HepG2 (cell line): ENCODE measurements around the gene VCPKMT. TPM values are rescaled to one million over a fixed set of nuclear protein-coding genes. Genes with fewer than 3 reads are reported as not detected.

Experiments
- HMG20B ChIP-seq: conservative IDR thresholded peaks from 2 replicates; pipeline ENCODE4 v1.6.1; 2016; ENCODE audit warnings: missing genetic modification reagents, missing compliant biosample characterization
- HNRNPK ChIP-seq: fragments of 200-400 bp; formaldehyde crosslinking; IDR thresholded peaks from 2 replicates; pipeline ENCODE4 v1.6.1; 2018; ENCODE audit warnings: low read length, low read depth, moderate library complexity, mild to moderate bottlenecking; ENCODE audit not compliant: poor library complexity, severe bottlenecking
- MAF1 ChIP-seq: sonication (generic); formaldehyde crosslinking; IDR thresholded peaks from 2 replicates; pipeline ENCODE4 v1.5.0; 2020; ENCODE audit warnings: missing genetic modification reagents, borderline replicate concordance
- NFE2L1 ChIP-seq: sonication (generic); formaldehyde crosslinking; IDR thresholded peaks from 2 replicates; pipeline ENCODE4 v1.4.0; 2020; ENCODE audit warnings: missing genetic modification reagents, mild to moderate bottlenecking, borderline replicate concordance
- RARA ChIP-seq: IDR thresholded peaks from 2 replicates; pipeline ENCODE4 v1.6.1; 2016; ENCODE audit warnings: missing genetic modification reagents, missing compliant biosample characterization
- SMARCC2 ChIP-seq: fragments of 450-650 bp; IDR thresholded peaks from 2 replicates; pipeline ENCODE4 v1.6.1; 2017; ENCODE audit warnings: antibody characterized with exemption, mild to moderate bottlenecking
- SOX5 ChIP-seq: IDR thresholded peaks from 2 replicates; pipeline ENCODE4 v1.6.1; 2016; ENCODE audit warnings: borderline replicate concordance
- TBX2 ChIP-seq: sonication (generic); formaldehyde crosslinking; IDR thresholded peaks from 2 replicates; pipeline ENCODE4 v1.5.0; 2020; ENCODE audit warnings: missing genetic modification reagents, mild to moderate bottlenecking, borderline replicate concordance
- THAP9 ChIP-seq: sonication (generic); formaldehyde crosslinking; IDR thresholded peaks from 2 replicates; pipeline ENCODE4; 2020; ENCODE audit warnings: missing genetic modification reagents, mild to moderate bottlenecking, borderline replicate concordance
- ZMYM4 ChIP-seq: sonication (generic); formaldehyde crosslinking; IDR thresholded peaks from 2 replicates; pipeline ENCODE4 v1.8.1; 2023; ENCODE audit warnings: mild to moderate bottlenecking, missing genetic modification reagents
- ZNF205 ChIP-seq: IDR thresholded peaks from 2 replicates; pipeline ENCODE4 v1.6.1; 2018; ENCODE audit warnings: missing biosample characterization, missing genetic modification reagents
- ZNF318 ChIP-seq: sonication (generic); formaldehyde crosslinking; IDR thresholded peaks from 2 replicates; pipeline ENCODE4 v1.4.0; 2020; ENCODE audit warnings: mild to moderate bottlenecking, missing genetic modification reagents
- ZNF547 ChIP-seq: sonication (generic); formaldehyde crosslinking; IDR thresholded peaks from 2 replicates; pipeline ENCODE4 v1.5.1; 2020; ENCODE audit warnings: mild to moderate bottlenecking, missing genetic modification reagents
- ZNF605 ChIP-seq: sonication (generic); formaldehyde crosslinking; IDR thresholded peaks from 2 replicates; pipeline ENCODE4 v1.8.0; 2022; ENCODE audit warnings: mild to moderate bottlenecking, missing genetic modification reagents
- ZNF784 ChIP-seq: sonication (generic); formaldehyde crosslinking; IDR thresholded peaks from 2 replicates; pipeline ENCODE4 v1.5.1; 2020; ENCODE audit warnings: missing genetic modification reagents, mild to moderate bottlenecking, borderline replicate concordance
- ZSCAN5A ChIP-seq: sonication (generic); formaldehyde crosslinking; IDR thresholded peaks from 2 replicates; pipeline ENCODE4 v1.8.0; 2022; ENCODE audit warnings: mild to moderate bottlenecking, missing genetic modification reagents, borderline replicate concordance
- polyA plus RNA-seq, 8 experiments: library from polyadenylated mRNA; depleted of rRNA in 3 of 8; stranded (reverse) in 7 of 8; unstranded in 1 of 8; fragments of >200 nt; fragmentation: Illumina TruSeq in 4 of 8; extraction: Trizol in 4 of 8; gene quantifications; 2 replicates each; pipeline versions ENCODE4 v1.2.1 to v1.2.3, GENCODE V29; 2011 to 2016; ENCODE audit warnings: low read depth in 4 of 8, missing spikeins in 1 of 8, mixed read lengths in 1 of 8; ENCODE audit not compliant: insufficient read depth in 1 of 8
- total RNA-seq, 5 experiments: library from RNA; depleted of rRNA; stranded (reverse); fragments of >200 nt; fragmentation: Illumina TruSeq; extraction: Trizol; gene quantifications; 2 replicates each; pipeline ENCODE4 v1.2.3, GENCODE V29; 2016; ENCODE audit warnings: low read depth in 1 of 5

The VCPKMT gene
- total and polyA plus RNA-seq, 2 of the 13 experiments (the other 11 are each of a cell fraction or from before 2014, with no cell fraction given) = 3.9 to 5.4 TPM

- TF ChIP-seq ZNF318 (CRISPR knock-in tag) (no peak), ZNF547 (CRISPR knock-in tag) (no peak), ZSCAN5A (CRISPR knock-in tag) (no peak), ZMYM4 (CRISPR knock-in tag) (no peak), THAP9 (CRISPR knock-in tag) (no peak), ZNF784 (CRISPR knock-in tag) (no peak), ZNF205 (no peak), TBX2 (CRISPR knock-in tag) (0 out of 2 replicates have a peak, but pooled peaks have one; percentile 47), SMARCC2 (no peak), NFE2L1 (CRISPR knock-in tag) (no peak), SOX5 (CRISPR knock-in tag) (peak; percentile 52; the same call in 1 of the 2 replicates), ZNF605 (CRISPR knock-in tag) (no peak), HNRNPK (no peak), RARA (peak; percentile 52), MAF1 (CRISPR knock-in tag) (no peak), HMG20B (CRISPR knock-in tag) (no peak)
Observed at GRCh38 chr14:50067723-50068495, 48.5 kb downstream of the VCPKMT start (continued).
